Naive thymus-derived CD8-positive, alpha-beta T cell (primary cell): Measurements from ENCODE around the gene SLC44A5. TPM values are rescaled to one million over a fixed set of nuclear protein-coding genes. Genes with fewer than 3 reads are reported as not detected.
"Not testable (repeated sequence)": the region's sequence is repeated elsewhere in the genome, so short reads cannot be mapped to it uniquely, and the experiment has no call there.

Source experiments
- ATAC-seq, 2 donors: fragments of 150-1000 bp; cut with Tn5 transposase in 1 of 2; sonication (Bioruptor Pico), chemical (Tn5 transposase) in 1 of 2; 1 replicate in 1 of 2; 2 replicates in 1 of 2; pipeline ENCODE4 v1.10.0; 2021; ENCODE audit warnings: mild to moderate bottlenecking in 2 of 2, moderate library complexity in 2 of 2
- POLR2A ChIA-PET: fragments of 350-600 bp; sonication (Branson Sonifier 250); formaldehyde crosslinking; loops from one replicate; lab custom pipeline; 2021; ENCODE audit warnings: antibody characterized with exemption; lab: Charles Lee
- DNase-seq, 10 donors: peaks; one replicate each; pipeline versions ENCODE4 v3.0.0 to v3.0.0-alpha.2; 2020 to 2022
- H3K27ac Mint-ChIP-seq, 10 donors: one replicate each; pipeline ENCODE4 v1.8.0; 2020 to 2022; ENCODE audit warnings: mild to moderate bottlenecking in 10 of 10, mixed read lengths in 10 of 10, moderate library complexity in 4 of 10, inconsistent platforms in 1 of 10
- H3K27me3 Mint-ChIP-seq, 5 donors: one replicate each; pipeline ENCODE4 v1.8.0; 2021 to 2022; ENCODE audit warnings: mixed read lengths in 5 of 5
- H3K36me3 Mint-ChIP-seq, 3 donors: one replicate each; pipeline ENCODE4 v1.8.0; 2020 to 2022; ENCODE audit warnings: mixed read lengths in 3 of 3, mild to moderate bottlenecking in 2 of 3, inconsistent platforms in 1 of 3
- H3K4me1 Mint-ChIP-seq, 4 donors: one replicate each; pipeline ENCODE4 v1.8.0; 2021 to 2022; ENCODE audit warnings: mixed read lengths in 4 of 4
- H3K4me3 Mint-ChIP-seq, 10 donors: one replicate each; pipeline ENCODE4 v1.8.0; 2020 to 2022; ENCODE audit warnings: mild to moderate bottlenecking in 10 of 10, mixed read lengths in 10 of 10, moderate library complexity in 6 of 10, inconsistent platforms in 1 of 10
- H3K9me3 Mint-ChIP-seq, 9 donors: one replicate each; pipeline ENCODE4 v1.8.0; 2020 to 2022; ENCODE audit warnings: mixed read lengths in 9 of 9, mild to moderate bottlenecking in 3 of 9, inconsistent platforms in 1 of 9, moderate library complexity in 1 of 9
- polyA plus RNA-seq, 3 donors: library from polyadenylated mRNA; unstranded; fragments of 300-500 nt; fragmentation: Illumina TruSeq; gene quantifications; one replicate each; pipeline ENCODE4 v1.2.3, GENCODE V29; 2021
- total RNA-seq, 8 experiments: library from RNA in 2 of 8; stranded (reverse) in 2 of 8; gene quantifications; one replicate each; pipeline ENCODE4 v1.2.3 and lab custom pipeline; 2021 to 2026

Gene SLC44A5
- total and polyA plus RNA-seq, 5 experiments from 2014 or later: 0.71 to 4.4 (median 2.2) TPM; not detected in 1

DNA sequence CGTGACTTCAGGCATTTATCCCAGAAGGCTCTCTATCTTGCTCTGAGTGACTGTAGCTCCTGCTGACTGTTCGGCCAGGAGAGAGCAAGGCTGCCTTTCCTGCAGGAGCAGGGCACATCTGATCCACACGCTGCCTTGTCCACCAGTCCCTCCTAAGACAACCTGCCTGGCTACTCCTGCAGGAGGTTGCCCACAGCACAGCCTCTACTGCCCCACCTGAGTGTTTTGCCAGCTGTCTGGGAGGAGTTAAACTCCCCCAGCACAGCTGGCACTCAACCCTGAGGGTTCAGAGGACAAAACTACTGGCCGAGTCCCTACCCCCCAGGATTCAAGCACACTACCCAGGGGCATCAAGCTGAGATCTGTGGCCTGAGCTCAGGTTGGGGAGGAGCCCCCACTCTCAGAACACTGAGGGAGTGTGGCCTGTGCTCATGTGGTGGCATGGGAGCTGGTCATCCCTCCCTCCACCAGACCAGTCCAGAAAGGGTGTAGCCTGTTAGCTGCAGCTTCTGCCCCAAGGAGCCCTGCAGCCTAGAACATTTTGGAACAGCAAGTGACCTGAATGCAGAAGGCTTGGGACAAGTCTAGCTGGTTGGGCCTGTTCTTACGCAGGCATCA, 237.3 kb downstream of the SLC44A5 start:
- H3K9me3 Mint-ChIP-seq: peaks cover 0 to 13% (median 5%) of the 10 kb centered on the region in 9 donors
- ATAC-seq: no peak
- POLR2A ChIA-PET: no interaction called here

DNA sequence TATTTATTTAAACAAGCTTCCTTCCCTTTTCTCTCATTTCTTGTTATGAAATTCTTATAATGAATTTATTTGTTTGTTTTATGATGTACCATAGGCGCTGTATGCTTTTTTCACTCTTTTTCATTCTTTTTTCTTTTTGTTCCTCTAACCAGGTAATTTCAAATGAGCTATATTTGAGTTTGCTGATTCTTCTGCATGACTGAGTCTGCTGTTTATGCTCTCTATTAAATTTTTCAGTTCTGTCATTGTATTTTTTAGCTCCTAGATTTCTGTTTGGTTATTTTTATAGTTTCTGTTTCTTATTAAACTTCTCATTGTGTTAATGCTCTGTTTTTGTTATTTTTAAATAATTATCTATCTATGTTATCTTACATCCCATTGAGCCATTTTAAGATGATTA, 244.3 kb downstream of the SLC44A5 start:
- Mint-ChIP-seq H3K4me3 (no peak overlapping the region), H3K27me3 (peaks cover 0 to 4% (median 0%) of the 10 kb centered on the region in 5 donors), H3K36me3 (peaks cover 2 to 23% (median 13%) of the 10 kb centered on the region in 3 donors), H3K4me1 (peaks cover 0 to 2% (median 0%) of the 10 kb centered on the region in 4 donors), H3K9me3 (peaks cover 10 to 50% (median 31%) of the 10 kb centered on the region in 9 donors), H3K27ac (no peak overlapping the region)
- POLR2A ChIA-PET: no interaction called here
- no peak for DNase-seq
- no peak for ATAC-seq

More for the DNA sequence above, 237.3 kb downstream of the SLC44A5 start:
- Mint-ChIP-seq H3K4me3 (peak overlapping the region in 3 of 10 donors; percentile 7 to 33 (median 33)), H3K4me1 (peaks cover 0 to 12% (median 1%) of the 10 kb centered on the region in 4 donors), H3K27ac (no peak overlapping the region), H3K27me3 (peaks cover 0 to 2% (median under 1%) of the 10 kb centered on the region in 5 donors), H3K36me3 (peaks cover 0 to 6% (median 5%) of the 10 kb centered on the region in 3 donors)
- DNase-seq: no peak

DNA sequence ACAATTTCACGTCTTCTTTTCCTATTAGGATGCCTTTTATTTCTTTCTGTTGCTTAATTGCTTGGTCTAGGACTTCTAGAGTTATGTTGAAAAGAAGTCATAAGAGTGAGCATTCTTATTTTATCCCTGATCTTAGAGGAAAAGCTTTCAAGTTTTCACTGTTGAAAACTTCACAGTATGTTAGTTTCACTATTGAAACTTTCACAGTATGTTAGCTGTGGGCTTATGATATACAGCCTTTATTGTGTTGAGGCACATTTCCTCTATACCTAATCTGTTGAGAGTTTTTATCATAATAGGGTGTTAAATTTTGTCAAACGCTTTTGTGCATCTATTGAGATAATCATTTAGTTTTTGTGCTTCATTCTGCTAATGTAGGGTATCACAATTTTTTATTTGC, 249.7 kb downstream of the SLC44A5 start:
- no peak for DNase-seq
- Mint-ChIP-seq H3K9me3 (peaks cover 4 to 40% (median 23%) of the 10 kb centered on the region in 9 donors), H3K27ac (no peak overlapping the region), H3K27me3 (peaks cover 0 to 4% (median 0%) of the 10 kb centered on the region in 5 donors), H3K36me3 (peaks cover 0 to 8% (median 2%) of the 10 kb centered on the region in 3 donors), H3K4me1 (peaks cover 0 to 2% (median 0%) of the 10 kb centered on the region in 4 donors), H3K4me3 (no peak overlapping the region)
- POLR2A ChIA-PET: no interaction called here
- no peak for ATAC-seq

DNA sequence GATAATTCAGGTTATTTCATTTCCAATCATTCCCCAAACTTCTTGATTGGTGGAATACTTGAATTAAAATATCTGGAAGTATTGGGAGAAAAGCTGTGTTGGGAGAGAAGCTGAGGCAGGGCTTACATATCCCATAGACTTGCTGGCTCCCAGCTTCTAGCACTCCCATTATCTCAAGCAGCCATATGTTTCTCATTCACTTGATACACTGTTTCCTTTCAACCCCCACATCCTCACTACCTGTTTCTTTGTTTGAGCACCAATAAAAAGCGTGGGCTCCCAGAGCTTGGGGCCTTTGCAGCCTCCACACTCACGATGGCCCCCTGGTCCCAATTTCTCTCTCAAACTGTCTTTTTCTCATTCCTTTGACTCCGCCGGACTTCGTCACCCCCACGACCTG, 256.6 kb downstream of the SLC44A5 start:
- H3K36me3 Mint-ChIP-seq, H3K9me3 Mint-ChIP-seq, H3K27me3 Mint-ChIP-seq, ATAC-seq, DNase-seq, H3K27ac Mint-ChIP-seq, POLR2A ChIA-PET, H3K4me3 Mint-ChIP-seq, H3K4me1 Mint-ChIP-seq: not testable (repeated sequence)

DNA sequence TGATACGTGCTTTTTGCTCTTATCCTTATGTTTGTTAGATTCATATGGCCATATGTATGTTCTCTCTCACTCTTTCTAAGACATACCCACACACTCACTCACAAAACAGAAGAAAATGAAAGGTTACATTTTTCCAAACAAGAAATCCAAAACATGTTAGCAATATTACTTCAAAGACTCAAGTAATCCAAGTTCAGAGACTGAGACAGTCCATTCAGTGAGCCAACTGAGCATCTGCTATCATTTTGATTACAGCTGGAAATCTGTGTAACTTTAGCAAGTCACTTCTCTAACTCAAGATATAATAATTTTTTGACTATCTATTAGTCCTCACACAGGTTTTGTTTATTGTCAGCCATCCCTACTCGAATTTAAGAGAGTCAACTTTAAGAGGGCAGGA, 257.9 kb downstream of the SLC44A5 start:
- Mint-ChIP-seq H3K4me1 (no peaks in the 10 kb centered on the region), H3K27me3 (no peaks in the 10 kb centered on the region), H3K27ac (no peak overlapping the region), H3K36me3 (peaks cover 0 to 5% (median 0%) of the 10 kb centered on the region in 3 donors), H3K9me3 (peaks cover 0 to 13% (median 3%) of the 10 kb centered on the region in 9 donors), H3K4me3 (no peak overlapping the region)
- DNase-seq (no peak), ATAC-seq (no peak)
- POLR2A ChIA-PET: no interaction called here

DNA sequence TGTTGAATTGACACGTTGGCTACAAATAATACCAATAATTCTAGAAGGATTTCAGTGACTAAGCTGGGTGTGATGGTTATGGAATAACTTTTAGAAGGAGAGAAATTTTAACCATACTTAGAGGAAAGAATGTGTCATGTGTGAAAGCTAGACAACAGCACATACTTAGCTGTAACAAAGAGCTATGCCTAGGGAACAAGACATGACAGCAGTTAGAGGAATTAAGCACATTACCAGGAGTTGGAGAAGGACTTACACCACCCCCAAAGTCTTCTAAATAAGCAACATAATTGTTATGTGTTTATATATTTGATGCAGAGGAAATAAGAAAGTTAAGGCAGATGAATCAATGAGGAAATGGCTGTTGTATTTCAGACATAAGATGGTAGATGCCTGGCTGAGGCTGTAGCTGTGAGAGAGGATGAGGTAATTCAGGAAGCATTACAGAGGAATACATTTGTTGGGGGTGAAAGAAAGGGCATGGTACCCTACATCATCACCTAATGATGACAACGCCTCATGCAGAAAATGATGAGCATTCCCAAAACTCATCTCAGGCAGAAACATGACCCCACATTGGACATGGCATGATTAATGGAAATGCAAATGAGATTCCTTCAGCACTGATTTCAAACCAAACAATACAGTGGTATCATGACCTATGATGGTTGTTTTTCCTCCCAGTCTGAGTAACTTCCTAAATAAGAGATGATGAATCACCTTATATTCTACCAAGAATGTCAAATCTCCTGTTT, 265.2 kb downstream of the SLC44A5 start:
- H3K4me3 Mint-ChIP-seq: no peak overlapping the region
- POLR2A ChIA-PET: no interaction called here
- H3K27ac Mint-ChIP-seq: no peak overlapping the region
- peaks cover 0 to 2% (median 0%) of the 10 kb centered on the region in 4 donors for H3K4me1 Mint-ChIP-seq
- peaks cover 0 to 13% (median 5%) of the 10 kb centered on the region in 9 donors for H3K9me3 Mint-ChIP-seq
- DNase-seq (no peak), ATAC-seq (no peak)
- peaks cover 0 to 5% (median 0%) of the 10 kb centered on the region in 3 donors for H3K36me3 Mint-ChIP-seq
- peaks cover 0 to 4% (median 0%) of the 10 kb centered on the region in 5 donors for H3K27me3 Mint-ChIP-seq

DNA sequence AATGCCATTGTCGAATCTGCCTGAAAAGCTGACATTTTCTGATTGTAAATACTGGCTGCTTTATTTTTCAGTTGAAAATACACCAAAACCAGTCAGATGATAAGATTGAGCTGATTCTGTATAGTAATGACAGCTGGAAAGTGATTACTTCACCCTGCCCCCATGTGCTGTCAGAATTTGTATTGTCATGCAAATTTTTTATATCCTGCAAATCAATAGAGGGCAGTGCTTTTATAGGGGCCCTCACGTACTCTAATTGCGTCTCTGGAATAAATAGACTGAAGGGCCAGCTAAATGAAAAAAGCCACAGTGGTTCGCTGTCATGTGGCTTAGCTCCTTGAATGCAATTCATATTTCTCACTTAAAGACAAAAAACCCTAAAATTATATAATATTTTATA, 268.1 kb downstream of the SLC44A5 start:
- Mint-ChIP-seq H3K27ac (no peak overlapping the region), H3K27me3 (peaks cover 0 to 4% (median 0%) of the 10 kb centered on the region in 5 donors), H3K4me1 (peaks cover 0 to 2% (median 0%) of the 10 kb centered on the region in 4 donors), H3K4me3 (no peak overlapping the region), H3K9me3 (peaks cover 0 to 7% (median 0%) of the 10 kb centered on the region in 9 donors), H3K36me3 (no peaks in the 10 kb centered on the region)
- no peak for ATAC-seq
- POLR2A ChIA-PET: no interaction called here
- DNase-seq: no peak

DNA sequence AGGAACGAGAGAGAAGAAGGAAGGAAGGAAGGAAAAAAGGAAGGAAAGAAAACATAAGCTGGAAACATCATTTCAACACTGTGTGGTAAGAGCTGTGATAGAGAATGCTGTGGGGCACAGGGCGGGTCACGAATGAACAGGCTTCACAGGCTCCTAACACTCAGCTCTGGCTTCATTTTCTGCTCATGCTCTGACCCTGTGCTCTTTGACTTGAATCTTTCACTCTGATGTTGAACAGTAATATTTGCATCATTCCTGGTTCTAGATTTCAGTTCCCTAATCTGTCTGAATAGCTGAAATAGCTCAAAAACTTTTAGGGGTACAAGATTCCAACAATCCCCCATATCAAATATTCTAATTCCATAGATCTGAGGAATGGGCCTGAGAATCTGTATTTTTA, 269.4 kb downstream of the SLC44A5 start:
- no peaks in the 10 kb centered on the region for H3K4me1 Mint-ChIP-seq
- ATAC-seq: no peak
- H3K36me3 Mint-ChIP-seq: no peaks in the 10 kb centered on the region
- no peak overlapping the region for H3K27ac Mint-ChIP-seq
- H3K27me3 Mint-ChIP-seq: peaks cover 0 to 4% (median 0%) of the 10 kb centered on the region in 5 donors
- POLR2A ChIA-PET: no interaction called here
- peaks cover 0 to 9% (median 2%) of the 10 kb centered on the region in 9 donors for H3K9me3 Mint-ChIP-seq
- DNase-seq: no peak
- no peak overlapping the region for H3K4me3 Mint-ChIP-seq

DNA sequence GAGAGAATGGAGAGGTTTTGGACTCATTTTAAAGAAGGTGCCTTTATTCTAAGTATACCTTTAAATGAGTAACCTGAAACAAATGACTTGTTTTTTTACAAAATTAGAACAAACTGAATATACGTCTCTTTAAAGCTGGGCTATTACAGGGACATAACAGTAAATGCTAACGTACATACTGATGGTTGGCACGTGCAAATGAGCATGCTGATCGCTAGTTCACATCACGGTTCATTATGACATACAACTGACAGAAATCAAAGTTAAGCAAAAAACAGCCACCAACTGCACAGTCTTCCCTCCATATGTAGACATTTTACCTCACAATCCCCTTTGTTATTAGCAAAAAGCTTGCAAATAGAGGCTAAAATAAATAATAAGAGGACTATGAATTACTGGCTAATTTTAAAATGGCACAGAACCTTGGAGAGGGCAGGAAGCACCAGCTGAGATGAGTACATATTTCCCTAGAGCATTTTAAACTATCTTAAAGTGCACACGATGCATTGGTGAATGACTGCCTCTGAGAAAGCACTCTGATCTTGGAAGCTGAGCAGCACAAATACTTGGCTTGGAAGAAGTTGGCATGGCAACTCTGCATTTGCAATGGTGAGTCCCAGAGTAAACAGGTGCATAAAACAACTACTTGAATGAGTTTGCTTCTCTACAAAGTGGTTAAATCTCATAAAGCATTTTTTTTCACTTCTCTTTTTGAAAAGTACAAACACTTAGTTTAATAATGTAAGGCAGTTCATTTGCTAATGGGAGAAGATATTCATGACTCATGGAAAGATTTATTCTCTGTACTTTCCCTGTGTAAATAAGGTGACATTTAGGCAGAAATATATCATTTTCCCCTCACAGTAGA, 272.1 kb downstream of the SLC44A5 start:
- POLR2A ChIA-PET: no interaction called here
- Mint-ChIP-seq H3K4me3 (no peak overlapping the region), H3K27me3 (peaks cover 0 to 4% (median 0%) of the 10 kb centered on the region in 5 donors)

DNA sequence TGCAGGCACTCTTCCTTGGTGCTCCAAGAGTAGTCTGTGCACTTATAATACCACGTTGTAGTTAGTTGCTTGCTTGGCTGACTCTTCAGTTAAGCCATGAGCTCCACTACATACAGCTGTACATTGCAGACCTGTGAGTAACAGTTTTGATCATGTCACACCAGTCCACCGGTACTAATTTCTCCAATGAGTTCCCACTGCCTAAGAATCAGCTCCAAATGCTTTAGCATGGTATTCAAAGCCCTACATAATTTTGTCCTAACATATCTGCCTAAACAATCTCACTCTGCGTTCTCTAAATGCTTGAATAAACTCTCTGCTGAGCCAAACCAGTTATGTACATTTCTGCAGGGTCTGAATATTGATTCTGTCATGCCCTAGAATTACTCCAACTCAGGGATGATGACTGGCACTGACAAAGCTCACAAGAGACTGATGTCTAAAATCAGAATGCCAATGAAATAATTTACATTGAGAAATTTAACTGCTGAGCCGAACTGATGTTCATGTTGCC, 276.0 kb downstream of the SLC44A5 start:
- Mint-ChIP-seq H3K27me3 (no peaks in the 10 kb centered on the region), H3K36me3 (peaks cover 0 to 4% (median 0%) of the 10 kb centered on the region in 3 donors), H3K9me3 (peaks cover 0 to 9% (median 0%) of the 10 kb centered on the region in 9 donors), H3K27ac (no peak overlapping the region), H3K4me3 (no peak overlapping the region), H3K4me1 (no peaks in the 10 kb centered on the region)
- DNase-seq (no peak), ATAC-seq (no peak)
- POLR2A ChIA-PET: no interaction called here

More for the DNA sequence above, 272.1 kb downstream of the SLC44A5 start:
- H3K27ac Mint-ChIP-seq: no peak overlapping the region
- H3K36me3 Mint-ChIP-seq: peaks cover 0 to 4% (median 0%) of the 10 kb centered on the region in 3 donors
- peaks cover 0 to 9% (median 0%) of the 10 kb centered on the region in 9 donors for H3K9me3 Mint-ChIP-seq
- H3K4me1 Mint-ChIP-seq: no peaks in the 10 kb centered on the region
- ATAC-seq (no peak), DNase-seq (no peak)

DNA sequence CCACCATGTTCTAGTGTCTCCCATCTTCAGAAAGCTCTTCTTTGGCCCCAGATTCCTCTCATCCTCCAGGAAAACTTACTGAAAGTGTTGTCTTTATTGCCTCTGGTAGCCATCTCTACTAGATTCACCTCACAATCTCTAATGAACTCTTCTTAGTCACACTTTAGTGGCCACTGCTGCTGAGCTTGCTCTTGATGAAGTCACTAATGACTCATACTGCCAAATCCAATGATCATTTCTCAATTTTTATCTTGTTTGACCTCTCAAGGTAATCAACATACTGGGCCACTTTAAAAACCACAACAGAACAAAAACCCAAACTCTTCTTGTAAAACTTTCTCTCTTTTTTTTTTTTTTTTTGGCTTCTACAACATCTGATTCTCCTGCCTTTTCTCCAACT, 280.3 kb downstream of the SLC44A5 start:
- Mint-ChIP-seq H3K36me3 (no peaks in the 10 kb centered on the region), H3K9me3 (no peaks in the 10 kb centered on the region), H3K4me1 (no peaks in the 10 kb centered on the region), H3K27me3 (no peaks in the 10 kb centered on the region), H3K4me3 (no peak overlapping the region), H3K27ac (no peak overlapping the region)
- POLR2A ChIA-PET: no interaction called here
- no peak for DNase-seq
- no peak for ATAC-seq

DNA sequence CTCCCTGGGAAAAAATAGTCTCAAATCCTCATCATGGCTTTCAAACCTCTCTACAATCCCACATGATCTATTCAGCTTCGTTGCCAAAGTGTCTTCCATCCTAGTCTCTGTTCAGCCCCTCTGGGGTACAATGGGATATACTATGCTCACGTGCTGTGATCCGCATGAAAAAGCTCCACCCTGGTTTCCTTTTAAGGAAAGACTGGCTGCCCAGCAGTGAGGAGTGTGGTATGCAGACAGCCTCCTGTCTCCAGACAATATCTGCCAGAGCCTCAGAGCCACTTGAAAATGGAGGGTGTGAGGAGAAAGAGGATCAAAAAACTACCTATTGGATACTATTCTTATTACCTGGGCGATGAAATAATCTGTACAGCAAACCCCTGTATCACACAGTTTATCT, 282.2 kb downstream of the SLC44A5 start:
- Mint-ChIP-seq H3K36me3 (no peaks in the 10 kb centered on the region), H3K9me3 (no peaks in the 10 kb centered on the region), H3K4me3 (no peak overlapping the region), H3K27me3 (no peaks in the 10 kb centered on the region), H3K27ac (no peak overlapping the region), H3K4me1 (no peaks in the 10 kb centered on the region)
- DNase-seq: no peak
- ATAC-seq: no peak
- POLR2A ChIA-PET: no interaction called here
